ENCODE results near the gene MITD1.

DNA sequence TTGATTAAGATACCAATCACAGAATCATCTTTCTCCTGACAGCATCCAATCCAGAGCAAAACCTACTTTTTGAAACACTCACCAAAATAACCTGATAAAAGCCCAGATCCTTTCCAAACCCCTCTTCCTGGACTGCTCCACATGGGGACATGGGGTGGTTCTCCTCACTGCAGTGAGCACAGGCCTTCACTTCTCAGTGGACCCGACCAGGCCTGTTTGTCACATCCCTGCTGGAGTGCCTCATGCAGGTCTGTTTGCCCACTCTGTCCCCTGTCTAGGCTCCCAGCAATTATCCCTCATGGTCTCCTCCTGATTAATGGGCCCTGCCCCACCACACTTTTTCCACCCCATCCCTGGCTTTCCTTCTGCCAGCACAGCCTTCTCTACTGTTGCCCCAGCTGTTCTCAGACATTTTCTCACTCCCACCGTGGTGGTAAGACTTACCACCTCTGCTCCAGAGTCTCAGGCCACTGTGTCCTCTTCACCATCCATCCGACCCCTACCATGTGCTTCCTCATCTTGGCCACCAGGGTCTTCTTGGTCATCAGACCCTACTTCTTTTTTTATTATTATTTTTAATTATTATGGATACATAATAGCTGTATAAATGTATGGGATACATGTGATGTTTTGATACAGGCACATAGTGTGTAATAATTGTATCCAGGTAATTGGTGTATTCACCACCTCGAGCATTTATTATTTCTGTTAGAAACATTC, 21.3 kb upstream of the MITD1 start:
- TF ChIP-seq, protein P1, sequence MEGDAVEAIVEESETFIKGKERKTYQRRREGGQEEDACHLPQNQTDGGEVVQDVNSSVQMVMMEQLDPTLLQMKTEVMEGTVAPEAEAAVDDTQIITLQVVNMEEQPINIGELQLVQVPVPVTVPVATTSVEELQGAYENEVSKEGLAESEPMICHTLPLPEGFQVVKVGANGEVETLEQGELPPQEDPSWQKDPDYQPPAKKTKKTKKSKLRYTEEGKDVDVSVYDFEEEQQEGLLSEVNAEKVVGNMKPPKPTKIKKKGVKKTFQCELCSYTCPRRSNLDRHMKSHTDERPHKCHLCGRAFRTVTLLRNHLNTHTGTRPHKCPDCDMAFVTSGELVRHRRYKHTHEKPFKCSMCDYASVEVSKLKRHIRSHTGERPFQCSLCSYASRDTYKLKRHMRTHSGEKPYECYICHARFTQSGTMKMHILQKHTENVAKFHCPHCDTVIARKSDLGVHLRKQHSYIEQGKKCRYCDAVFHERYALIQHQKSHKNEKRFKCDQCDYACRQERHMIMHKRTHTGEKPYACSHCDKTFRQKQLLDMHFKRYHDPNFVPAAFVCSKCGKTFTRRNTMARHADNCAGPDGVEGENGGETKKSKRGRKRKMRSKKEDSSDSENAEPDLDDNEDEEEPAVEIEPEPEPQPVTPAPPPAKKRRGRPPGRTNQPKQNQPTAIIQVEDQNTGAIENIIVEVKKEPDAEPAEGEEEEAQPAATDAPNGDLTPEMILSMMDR (IDR thresholded peaks at IDR 0.05; ENCODE audit: insufficient read depth, low read depth, low read length), result no peak
- no peak for TF ChIP-seq EZH2 (IDR thresholded peaks at IDR 0.05; ENCODE audit: insufficient read depth, low read length)
